Tibial nerve (tissue), 4 donors: ENCODE measurements around the gene PARD3B. TPM values are rescaled to one million over a fixed set of nuclear protein-coding genes. Genes with fewer than 3 reads are reported as not detected.

Experiments used
- DNase-seq, 2 donors: peaks; one replicate each; pipeline ENCODE4 v3.0.0-alpha.2; 2019; ENCODE audit warnings: low spot score in 2 of 2
- H3K27ac ChIP-seq, 4 donors: fragments of 200-600 bp; sonication (generic) in 3 of 4; one replicate each; pipeline ENCODE4 v1.5.1; 2017 to 2019; ENCODE audit warnings: mild to moderate bottlenecking in 1 of 4
- H3K27me3 ChIP-seq, 2 donors: fragments of 200-600 bp; sonication (generic) in 1 of 2; one replicate each; pipeline versions ENCODE4 v1.5.1 to v1.6.0; 2017 to 2019
- H3K36me3 ChIP-seq, 3 donors: fragments of 200-600 bp; sonication (generic); one replicate each; pipeline ENCODE4 v1.5.1; 2018 to 2019
- H3K4me1 ChIP-seq, 4 donors: fragments of 200-600 bp; sonication (generic) in 3 of 4; one replicate each; pipeline ENCODE4 v1.5.1; 2017 to 2019
- H3K4me3 ChIP-seq, 4 donors: fragments of 200-600 bp; sonication (generic) in 3 of 4; one replicate each; pipeline ENCODE4 v1.5.1; 2017 to 2019; ENCODE audit warnings: mild to moderate bottlenecking in 1 of 4, moderate library complexity in 1 of 4
- H3K9me3 ChIP-seq, 4 donors: fragments of 200-600 bp; sonication (generic) in 3 of 4; one replicate each; pipeline ENCODE4 v1.5.1; 2017 to 2019
- EP300 ChIP-seq, 2 donors: sonication (generic); formaldehyde crosslinking; IDR thresholded peaks; one replicate each; pipeline ENCODE4 v1.6.1; 2017; ENCODE audit warnings: antibody characterized with exemption in 2 of 2, mild to moderate bottlenecking in 1 of 2
- POLR2A ChIP-seq, 2 donors: fragments of 450-650 bp; IDR thresholded peaks; one replicate each; pipeline ENCODE4 v1.6.1; 2017; ENCODE audit warnings: antibody characterized with exemption in 2 of 2, mild to moderate bottlenecking in 2 of 2, moderate library complexity in 2 of 2
- WGBS, 2 donors: methylation state at CpG; one replicate each; pipeline ENCODE4 v1.1.5; 2018; 5-methylcytosine and 5-hydroxymethylcytosine counted together
- total RNA-seq, 4 donors: library from RNA; depleted of rRNA; stranded (reverse); fragments of >200 nt; gene quantifications; one replicate each; pipeline ENCODE4 v1.1.0, GENCODE V29; 2016
- TF ChIP-seq, protein P1 (sequence below), 5 experiments: fragments of 200-600 bp in 3 of 5; fragments of 450-650 bp in 2 of 5; sonication (generic) in 3 of 5; IDR thresholded peaks; one replicate each; pipeline ENCODE4 v1.5.1; 2016 to 2019; ENCODE audit warnings: antibody characterized with exemption in 5 of 5, mild to moderate bottlenecking in 3 of 5, moderate library complexity in 2 of 5

The PARD3B gene
- total RNA-seq, 4 donors from 2014 or later: 47.4 to 101 (median 64.8) TPM

DNA sequence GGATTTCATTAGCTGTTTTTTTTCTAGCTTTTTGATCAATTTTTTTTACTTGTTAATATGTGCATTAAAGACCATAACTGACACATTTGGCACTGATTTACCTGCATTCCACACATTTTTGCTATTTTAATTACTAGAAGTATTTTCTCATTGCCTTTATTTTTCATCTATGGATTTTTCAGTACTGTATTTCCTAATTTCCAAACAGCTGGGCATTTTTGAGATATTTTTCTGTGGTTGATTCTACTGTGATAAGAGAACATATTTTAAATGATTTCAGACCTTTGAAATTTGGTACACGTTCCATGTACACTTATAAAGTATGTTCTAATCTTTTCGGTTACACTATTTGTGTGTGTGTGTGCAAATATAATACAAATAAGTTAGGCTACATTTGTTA, 135.3 kb downstream of the PARD3B start:
- Histone ChIP-seq H3K4me1 (peaks cover 0 to 22% (median 3%) of the 10 kb centered on the region in 4 donors), H3K27ac (no peak overlapping the region)
- WGBS, 2 donors: 66 to 72% methylated on average over 2 of the region's 2 CpGs

DNA sequence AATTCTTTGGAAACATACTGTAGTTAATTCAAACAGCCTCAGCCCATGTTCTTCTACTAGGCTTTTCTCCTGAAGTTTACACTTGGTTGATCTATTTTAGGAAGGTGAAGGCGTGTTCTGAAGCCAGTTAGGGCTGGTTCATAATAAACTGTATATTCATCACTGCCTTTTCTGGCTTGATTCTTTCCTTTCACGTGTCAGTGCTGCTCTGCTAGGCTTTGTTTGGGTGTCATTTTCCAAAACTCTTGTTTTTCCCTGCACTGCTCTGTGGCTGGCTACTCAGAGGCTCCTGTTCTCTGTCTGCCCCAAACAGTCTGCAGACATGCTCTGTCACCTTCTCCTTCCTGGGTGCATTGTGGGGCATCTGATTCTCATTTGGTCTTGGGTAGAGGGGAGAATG, 136.1 kb downstream of the PARD3B start:
- H3K4me3 ChIP-seq: no peak overlapping the region
- H3K9me3 ChIP-seq: peaks cover 0 to 5% (median 0%) of the 10 kb centered on the region in 4 donors
- peaks cover 0 to 7% (median 0%) of the 10 kb centered on the region in 3 donors for H3K36me3 ChIP-seq
- peaks cover 0 to 22% (median 3%) of the 10 kb centered on the region in 4 donors for H3K4me1 ChIP-seq
- TF ChIP-seq EP300 (IDR thresholded peaks at IDR 0.05) (no peak), POLR2A (IDR thresholded peaks at IDR 0.05) (no peak)
- TF ChIP-seq, protein P1, sequence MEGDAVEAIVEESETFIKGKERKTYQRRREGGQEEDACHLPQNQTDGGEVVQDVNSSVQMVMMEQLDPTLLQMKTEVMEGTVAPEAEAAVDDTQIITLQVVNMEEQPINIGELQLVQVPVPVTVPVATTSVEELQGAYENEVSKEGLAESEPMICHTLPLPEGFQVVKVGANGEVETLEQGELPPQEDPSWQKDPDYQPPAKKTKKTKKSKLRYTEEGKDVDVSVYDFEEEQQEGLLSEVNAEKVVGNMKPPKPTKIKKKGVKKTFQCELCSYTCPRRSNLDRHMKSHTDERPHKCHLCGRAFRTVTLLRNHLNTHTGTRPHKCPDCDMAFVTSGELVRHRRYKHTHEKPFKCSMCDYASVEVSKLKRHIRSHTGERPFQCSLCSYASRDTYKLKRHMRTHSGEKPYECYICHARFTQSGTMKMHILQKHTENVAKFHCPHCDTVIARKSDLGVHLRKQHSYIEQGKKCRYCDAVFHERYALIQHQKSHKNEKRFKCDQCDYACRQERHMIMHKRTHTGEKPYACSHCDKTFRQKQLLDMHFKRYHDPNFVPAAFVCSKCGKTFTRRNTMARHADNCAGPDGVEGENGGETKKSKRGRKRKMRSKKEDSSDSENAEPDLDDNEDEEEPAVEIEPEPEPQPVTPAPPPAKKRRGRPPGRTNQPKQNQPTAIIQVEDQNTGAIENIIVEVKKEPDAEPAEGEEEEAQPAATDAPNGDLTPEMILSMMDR (IDR thresholded peaks at IDR 0.05): no peak
- H3K27ac ChIP-seq: peak overlapping the region in 1 of 4 donors; percentile 8
- 14 to 19% methylated on average over 2 of the region's 2 CpGs for WGBS, 2 donors
- H3K27me3 ChIP-seq: no peaks in the 10 kb centered on the region
- DNase-seq: no peak

More for the DNA sequence above, 135.3 kb downstream of the PARD3B start:
- no peak for DNase-seq
- Histone ChIP-seq H3K9me3 (peaks cover 0 to 5% (median 0%) of the 10 kb centered on the region in 4 donors), H3K27me3 (no peaks in the 10 kb centered on the region), H3K4me3 (no peak overlapping the region), H3K36me3 (peaks cover 0 to 7% (median 0%) of the 10 kb centered on the region in 3 donors)
- no peak for TF ChIP-seq POLR2A (IDR thresholded peaks at IDR 0.05)
- no peak for TF ChIP-seq EP300 (IDR thresholded peaks at IDR 0.05)
- TF ChIP-seq, protein P1 (IDR thresholded peaks at IDR 0.05): no peak

DNA sequence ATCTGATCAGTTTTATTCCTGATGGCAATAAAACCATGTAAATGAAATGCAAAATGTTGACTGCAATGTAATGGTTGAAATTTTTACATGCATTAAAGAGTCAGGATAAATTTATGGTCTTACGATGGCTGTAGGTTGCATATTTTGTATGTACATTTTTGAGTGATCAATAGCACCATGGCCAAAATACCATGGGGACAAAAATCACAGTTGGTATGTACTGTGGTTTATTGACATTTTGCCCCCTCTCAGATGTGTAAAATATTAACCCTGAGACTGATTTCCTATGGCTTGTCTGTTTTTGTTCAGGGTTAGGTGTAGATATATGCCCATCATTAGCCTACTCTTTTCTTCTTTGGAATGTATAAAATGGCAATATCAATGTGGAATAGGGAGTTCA, 138.1 kb downstream of the PARD3B start:
- Histone ChIP-seq H3K27ac (no peak overlapping the region), H3K4me3 (no peak overlapping the region), H3K9me3 (peaks cover 0 to 5% (median 0%) of the 10 kb centered on the region in 4 donors), H3K36me3 (peaks cover 0 to 3% (median 0%) of the 10 kb centered on the region in 3 donors), H3K4me1 (peaks cover 0 to 26% (median 3%) of the 10 kb centered on the region in 4 donors), H3K27me3 (no peaks in the 10 kb centered on the region)
- 92 to 100% methylated on average over 1 of the region's 1 CpG for WGBS, 2 donors
- no peak for DNase-seq
- TF ChIP-seq EP300 (IDR thresholded peaks at IDR 0.05) (no peak), POLR2A (IDR thresholded peaks at IDR 0.05) (no peak)
- TF ChIP-seq, protein P1 (IDR thresholded peaks at IDR 0.05): no peak

DNA sequence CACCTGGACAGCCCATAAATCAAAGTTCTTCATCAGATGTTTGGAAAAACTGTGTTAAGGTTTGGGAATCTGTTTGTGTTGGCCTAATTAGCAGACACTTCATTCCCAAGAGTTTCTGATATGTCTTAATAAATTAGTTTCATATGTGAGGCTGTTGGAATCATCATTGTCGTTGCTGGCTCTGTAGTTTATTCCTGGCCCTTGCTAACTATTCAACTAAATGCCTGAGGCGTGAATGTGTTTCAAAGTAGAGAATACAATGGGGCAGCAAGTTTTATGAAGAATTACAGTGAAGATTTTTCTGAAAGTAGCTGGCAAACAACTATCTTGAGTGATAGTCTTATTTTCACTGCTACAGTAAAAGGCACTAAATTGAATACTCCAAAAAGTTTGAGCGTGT, 141.1 kb downstream of the PARD3B start:
- Histone ChIP-seq H3K36me3 (no peaks in the 10 kb centered on the region), H3K27ac (peak overlapping the region in 1 of 4 donors; percentile 10), H3K4me1 (peaks cover 0 to 25% (median 2%) of the 10 kb centered on the region in 4 donors), H3K4me3 (no peak overlapping the region), H3K9me3 (no peaks in the 10 kb centered on the region), H3K27me3 (no peaks in the 10 kb centered on the region)
- DNase-seq: no peak
- TF ChIP-seq EP300 (IDR thresholded peaks at IDR 0.05) (no peak), POLR2A (IDR thresholded peaks at IDR 0.05) (no peak)
- TF ChIP-seq, protein P1 (IDR thresholded peaks at IDR 0.05): no peak
- WGBS, 2 donors: 70% methylated on average over 3 of the region's 3 CpGs

DNA sequence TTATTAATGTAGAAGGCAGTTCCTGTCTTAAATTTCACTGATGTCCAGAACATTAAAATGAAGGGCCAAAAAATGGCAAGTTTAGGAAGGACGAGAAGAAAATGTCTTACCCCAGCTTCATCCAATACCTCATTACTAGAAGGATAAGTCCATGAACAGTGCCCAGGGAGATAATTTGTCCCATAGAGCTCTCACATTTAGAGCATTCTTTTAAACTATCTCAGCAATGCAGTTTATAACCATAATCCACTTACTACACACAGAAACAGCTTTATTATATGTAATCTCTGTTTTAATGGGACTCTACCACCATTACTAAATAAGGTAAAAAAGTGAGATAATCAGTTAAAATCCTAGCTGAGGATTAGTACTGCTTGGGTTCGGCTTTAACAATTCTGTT, 142.5 kb downstream of the PARD3B start:
- 69 to 80% methylated on average over 2 of the region's 2 CpGs for WGBS, 2 donors
- no peaks in the 10 kb centered on the region for H3K36me3 ChIP-seq
- TF ChIP-seq, protein P1 (IDR thresholded peaks at IDR 0.05): no peak
- TF ChIP-seq POLR2A (IDR thresholded peaks at IDR 0.05) (no peak), EP300 (IDR thresholded peaks at IDR 0.05) (no peak)
- H3K27me3 ChIP-seq: no peaks in the 10 kb centered on the region
- no peak for DNase-seq
- peaks cover 0 to 25% (median 0%) of the 10 kb centered on the region in 4 donors for H3K4me1 ChIP-seq
- no peak overlapping the region for H3K4me3 ChIP-seq
- H3K27ac ChIP-seq: no peak overlapping the region
- no peaks in the 10 kb centered on the region for H3K9me3 ChIP-seq
